ENCODE results near the gene APBA2.

- TF ChIP-seq CTCF (conservative IDR thresholded peaks at IDR 0.05; ENCODE audit: low read length) (no peak), EZH2phosphoT487 (IDR thresholded peaks at IDR 0.05; ENCODE audit: borderline replicate concordance, low read depth, low read length) (no peak)
Measured at GRCh38 chr15:28873585-28874190, 12.1 kb upstream of the APBA2 start.

Data from OCI-LY7 (cell line).